A549 (cell line): ENCODE results near the gene ESRRB. TPM values are rescaled to one million over a fixed set of nuclear protein-coding genes. Genes with fewer than 3 reads are reported as not detected.

Experiments
- ATAC-seq, 2 experiments: fragments of 200-7000 bp in 1 of 2; fragments of >200 bp in 1 of 2; cut with Nextera tagmentation in 1 of 2; cut with Tn5 transposase in 1 of 2; 3 replicates each; pipeline versions ENCODE4 v1.8.0 to v1.9.1; 2018 to 2020; ENCODE audit warnings: mild to moderate bottlenecking in 1 of 2, moderate library complexity in 1 of 2
- CTCF ChIA-PET: fragments of 300-600 bp; sonication (Branson Sonifier 250); formaldehyde crosslinking; extraction: SDS; loops from one replicate; lab custom pipeline; 2021; ENCODE audit warnings: antibody characterized with exemption, inconsistent platforms; lab: Yijun Ruan, JAX
- POLR2A ChIA-PET: fragments of 350-600 bp; formaldehyde crosslinking; extraction: SDS; loops from one replicate; lab custom pipeline; 2021; ENCODE audit warnings: antibody characterized with exemption, inconsistent platforms; lab: Yijun Ruan, JAX
- DNase-seq, 2 experiments: peaks; one replicate each; pipeline versions ENCODE4 v3.0.0 to v3.0.0-alpha.2; 2011 to 2016; ENCODE audit warnings: low read depth in 1 of 2, low spot score in 1 of 2
- FAIRE-seq: peaks from 2 replicates; lab custom pipeline; 2011; peaks lifted over from hg19 to GRCh38; lab: Jason Lieb, UNC
- H3K27ac ChIP-seq, 2 experiments: fragments of >200 bp; sonication (Bioruptor Twin); formaldehyde crosslinking; 3 replicates each; pipeline ENCODE4 v1.5.1; 2016 to 2017
- H3K4me1 ChIP-seq: fragments of >200 bp; sonication (Bioruptor Twin); formaldehyde crosslinking; 3 replicates; pipeline ENCODE4 v1.6.1; 2016
- H3K4me2 ChIP-seq: fragments of >200 bp; sonication (Bioruptor Twin); formaldehyde crosslinking; 3 replicates; pipeline ENCODE4 v1.6.1; 2016
- H3K4me3 ChIP-seq: fragments of >200 bp; sonication (Bioruptor Twin); formaldehyde crosslinking; 3 replicates; pipeline ENCODE4 v1.5.1; 2016
- H3K9me3 ChIP-seq: fragments of >200 bp; sonication (Bioruptor Twin); formaldehyde crosslinking; 3 replicates; pipeline ENCODE4 v1.6.1; 2016
- ATOH8 ChIP-seq: fragments of 250-450 bp; sonication (Bioruptor Pico); IDR thresholded peaks from 2 replicates; pipeline ENCODE4 v1.5.0; 2020; ENCODE audit warnings: low read depth, mild to moderate bottlenecking, moderate library complexity
- CBX2 ChIP-seq: fragments of 200-600 bp; sonication (generic); IDR thresholded peaks from 2 replicates; pipeline ENCODE4 v1.6.1; 2016; ENCODE audit warnings: low read depth, mild to moderate bottlenecking, borderline replicate concordance
- CHD4 ChIP-seq: fragments of 200-600 bp; sonication (generic); IDR thresholded peaks from 2 replicates; pipeline ENCODE4 v1.6.1; 2016; ENCODE audit warnings: antibody characterized with exemption, mild to moderate bottlenecking, borderline replicate concordance
- ELK1 ChIP-seq: fragments of 150-350 bp; IDR thresholded peaks from 2 replicates; pipeline ENCODE4 v1.6.1; 2014; ENCODE audit warnings: low read depth, mild to moderate bottlenecking, low read length
- GATA3 ChIP-seq: IDR thresholded peaks from 2 replicates; pipeline ENCODE4 v1.6.1; 2012; ENCODE audit warnings: borderline replicate concordance
- HDAC2 ChIP-seq: fragments of 200-600 bp; sonication (generic); IDR thresholded peaks from 2 replicates; pipeline ENCODE4 v1.6.1; 2016
- HOXA7 ChIP-seq: fragments of 250-450 bp; sonication (Bioruptor Pico); IDR thresholded peaks from 2 replicates; pipeline ENCODE4 v1.5.0; 2020; ENCODE audit warnings: mild to moderate bottlenecking, moderate library complexity
- HOXB13 ChIP-seq: fragments of 250-450 bp; sonication (Bioruptor Pico); IDR thresholded peaks from 2 replicates; pipeline ENCODE4 v1.5.0; 2020; ENCODE audit warnings: low read depth, mild to moderate bottlenecking, moderate library complexity
- HOXB5 ChIP-seq: fragments of 250-450 bp; sonication (Bioruptor Pico); IDR thresholded peaks from 2 replicates; pipeline ENCODE4 v1.5.0; 2020; ENCODE audit warnings: mild to moderate bottlenecking, moderate library complexity
- JUNB ChIP-seq: fragments of >200 bp; sonication (Bioruptor Twin); formaldehyde crosslinking; IDR thresholded peaks from 2 replicates; pipeline ENCODE4 v1.6.1; 2016
- MAX ChIP-seq: IDR thresholded peaks from 2 replicates; pipeline ENCODE4 v1.6.1; 2012
- MAZ ChIP-seq: fragments of 150-350 bp; IDR thresholded peaks from 2 replicates; pipeline ENCODE4 v1.6.1; 2014; ENCODE audit warnings: antibody characterized with exemption, low read depth, low read length, borderline replicate concordance
- MYC ChIP-seq: IDR thresholded peaks from 2 replicates; pipeline ENCODE4 v1.6.1; 2012; ENCODE audit warnings: mild to moderate bottlenecking, inconsistent platforms, low read length, improper control_type of control experiment, borderline replicate concordance
- PBX3 ChIP-seq: IDR thresholded peaks from 2 replicates; pipeline ENCODE4 v1.6.1; 2012
- PHF8 ChIP-seq: fragments of 200-600 bp; sonication (generic); IDR thresholded peaks from 2 replicates; pipeline ENCODE4 v1.6.1; 2016; ENCODE audit warnings: low read depth, mild to moderate bottlenecking, antibody characterized with exemption, moderate library complexity, borderline replicate concordance
- RAD21 ChIP-seq, 2 experiments: fragments of >200 bp in 1 of 2; sonication (Bioruptor Twin) in 1 of 2; formaldehyde crosslinking in 1 of 2; IDR thresholded peaks in 1 of 2; conservative IDR thresholded peaks in 1 of 2; 2 replicates in 1 of 2; 3 replicates in 1 of 2; pipeline ENCODE4 v1.6.1; 2012 to 2018; ENCODE audit warnings: inconsistent platforms in 1 of 2
- RARB ChIP-seq: fragments of 250-450 bp; sonication (Bioruptor Pico); IDR thresholded peaks from 2 replicates; pipeline ENCODE4 v1.8.0; 2021; ENCODE audit warnings: mild to moderate bottlenecking, moderate library complexity
- RFX5 ChIP-seq: fragments of 450-650 bp; IDR thresholded peaks from 2 replicates; pipeline ENCODE4 v1.7.1; 2014; ENCODE audit warnings: antibody characterized with exemption, mild to moderate bottlenecking, moderate library complexity
- ZC3H11A ChIP-seq: fragments of 450-650 bp; IDR thresholded peaks from 2 replicates; pipeline ENCODE4 v1.6.1; 2014; ENCODE audit warnings: antibody characterized with exemption, mild to moderate bottlenecking
- ZFP36 ChIP-seq: fragments of 450-650 bp; IDR thresholded peaks from 2 replicates; pipeline ENCODE4 v1.6.1; 2014; ENCODE audit warnings: borderline replicate concordance; ENCODE audit not compliant: partially characterized antibody
- WGBS: methylation state at CpG from one replicate; pipeline ENCODE4 v1.1.6; 2017; ENCODE audit errors: missing lambda C conversion rate; 5-methylcytosine and 5-hydroxymethylcytosine counted together
- polyA plus RNA-seq, 4 experiments: library from polyadenylated mRNA; depleted of rRNA in 3 of 4; stranded (reverse); fragments of >200 nt; fragmentation: RNase III in 1 of 4; extraction: RNeasy Plus Mini Kit Qiagen cat#74134 plus additional on column Dnase treatment in 1 of 4; gene quantifications; 2 replicates in 3 of 4; 3 replicates in 1 of 4; pipeline ENCODE4 v1.2.3, GENCODE V29; 2011 to 2017
- TF ChIP-seq, protein P1 (sequence below): IDR thresholded peaks from 2 replicates; pipeline ENCODE4 v1.6.1; 2012; ENCODE audit warnings: low read depth, borderline replicate concordance
- TF ChIP-seq, protein P2 (sequence below): fragments of 450-650 bp; IDR thresholded peaks from 2 replicates; pipeline ENCODE4 v1.6.1; 2014; ENCODE audit warnings: antibody characterized with exemption

Gene ESRRB
- polyA plus RNA-seq, 2 of the 4 experiments (the other 2 are of a cell fraction), result 0.15 to 0.19 TPM

GRCh38 chr14:76396714-76397187, 20.8 kb downstream of the ESRRB start:
- Histone ChIP-seq H3K27ac (no peak overlapping the region), H3K9me3 (no peaks in the 10 kb centered on the region), H3K4me2 (no peak overlapping the region), H3K4me1 (no peaks in the 10 kb centered on the region), H3K4me3 (no peak overlapping the region)
- DNase-seq (no peak), FAIRE-seq (no peak), ATAC-seq (no peak)
- TF ChIP-seq PHF8 (no peak), HOXA7 (CRISPR knock-in tag) (no peak), HDAC2 (no peak), ELK1 (no peak), PBX3 (no peak), ZFP36 (no peak), CBX2 (no peak), MYC (no peak), ZC3H11A (no peak), MAZ (no peak), HOXB13 (CRISPR knock-in tag) (no peak), RAD21 (conservative IDR thresholded peaks at IDR 0.05 in 1 of 2, IDR thresholded peaks at IDR 0.05 in 1 of 2) (no peak), JUNB (no peak), GATA3 (no peak), RARB (CRISPR knock-in tag) (no peak), HOXB5 (CRISPR knock-in tag) (no peak)
- TF ChIP-seq, protein P1, sequence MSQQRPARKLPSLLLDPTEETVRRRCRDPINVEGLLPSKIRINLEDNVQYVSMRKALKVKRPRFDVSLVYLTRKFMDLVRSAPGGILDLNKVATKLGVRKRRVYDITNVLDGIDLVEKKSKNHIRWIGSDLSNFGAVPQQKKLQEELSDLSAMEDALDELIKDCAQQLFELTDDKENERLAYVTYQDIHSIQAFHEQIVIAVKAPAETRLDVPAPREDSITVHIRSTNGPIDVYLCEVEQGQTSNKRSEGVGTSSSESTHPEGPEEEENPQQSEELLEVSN, result no peak
- TF ChIP-seq, protein P2, sequence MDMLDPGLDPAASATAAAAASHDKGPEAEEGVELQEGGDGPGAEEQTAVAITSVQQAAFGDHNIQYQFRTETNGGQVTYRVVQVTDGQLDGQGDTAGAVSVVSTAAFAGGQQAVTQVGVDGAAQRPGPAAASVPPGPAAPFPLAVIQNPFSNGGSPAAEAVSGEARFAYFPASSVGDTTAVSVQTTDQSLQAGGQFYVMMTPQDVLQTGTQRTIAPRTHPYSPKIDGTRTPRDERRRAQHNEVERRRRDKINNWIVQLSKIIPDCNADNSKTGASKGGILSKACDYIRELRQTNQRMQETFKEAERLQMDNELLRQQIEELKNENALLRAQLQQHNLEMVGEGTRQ, result no peak
- WGBS, result 68% methylated on average over 16 of the region's 19 CpGs
- ChIA-PET POLR2A (no interaction called here), CTCF (interaction anchor here (1.4 kb wide), 1 partner anchor 10 kb away, joined by 11 read pairs; no protein-coding TSS in a partner anchor)

DNA sequence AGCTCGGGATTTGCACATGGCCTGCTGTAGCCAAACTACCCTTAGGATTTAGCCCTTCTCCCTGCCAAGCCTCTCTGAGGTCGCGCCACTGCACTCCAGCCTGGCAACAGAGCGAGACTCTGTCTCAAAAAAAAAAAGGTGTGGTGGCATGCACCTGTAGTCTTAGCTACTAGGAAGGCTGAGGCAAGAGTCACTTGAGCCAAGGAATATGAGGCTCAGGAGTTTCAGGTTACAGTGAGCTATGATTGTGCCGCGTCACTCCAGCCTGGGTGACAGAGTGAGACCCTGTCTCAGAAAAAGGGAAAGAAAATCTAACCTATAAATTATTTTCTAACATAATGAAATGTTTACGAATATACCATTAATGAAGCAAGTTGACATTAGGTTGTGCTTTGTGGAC, 29.7 kb downstream of the ESRRB start:
- Histone ChIP-seq H3K9me3 (no peaks in the 10 kb centered on the region), H3K4me1 (no peaks in the 10 kb centered on the region), H3K4me3 (no peak overlapping the region), H3K4me2 (no peak overlapping the region), H3K27ac (no peak overlapping the region)
- no peak for ATAC-seq
- 77% methylated on average over 7 of the region's 7 CpGs for WGBS
- no peak for FAIRE-seq
- ChIA-PET CTCF (interaction anchor here (1.0 to 2.3 kb wide), 2 partner anchors 11 to 18 kb away, joined by 4 to 21 read pairs; no protein-coding TSS in a partner anchor), POLR2A (no interaction called here)
- no peak for DNase-seq
- no peak for TF ChIP-seq MAX
- no peak for TF ChIP-seq ATOH8 (CRISPR knock-in tag)
- no peak for TF ChIP-seq RFX5
- TF ChIP-seq CHD4, result no peak
